GM12801 (cell line): Measurements from ENCODE around the gene DUT.

Experiments
- TF ChIP-seq, protein P1 (sequence below): IDR thresholded peaks from one replicate; pipeline ENCODE4 v1.5.1; 2011; ENCODE audit warnings: control low read depth; ENCODE audit not compliant: insufficient read length; ENCODE audit errors: extremely low read depth

Gene DUT

DNA sequence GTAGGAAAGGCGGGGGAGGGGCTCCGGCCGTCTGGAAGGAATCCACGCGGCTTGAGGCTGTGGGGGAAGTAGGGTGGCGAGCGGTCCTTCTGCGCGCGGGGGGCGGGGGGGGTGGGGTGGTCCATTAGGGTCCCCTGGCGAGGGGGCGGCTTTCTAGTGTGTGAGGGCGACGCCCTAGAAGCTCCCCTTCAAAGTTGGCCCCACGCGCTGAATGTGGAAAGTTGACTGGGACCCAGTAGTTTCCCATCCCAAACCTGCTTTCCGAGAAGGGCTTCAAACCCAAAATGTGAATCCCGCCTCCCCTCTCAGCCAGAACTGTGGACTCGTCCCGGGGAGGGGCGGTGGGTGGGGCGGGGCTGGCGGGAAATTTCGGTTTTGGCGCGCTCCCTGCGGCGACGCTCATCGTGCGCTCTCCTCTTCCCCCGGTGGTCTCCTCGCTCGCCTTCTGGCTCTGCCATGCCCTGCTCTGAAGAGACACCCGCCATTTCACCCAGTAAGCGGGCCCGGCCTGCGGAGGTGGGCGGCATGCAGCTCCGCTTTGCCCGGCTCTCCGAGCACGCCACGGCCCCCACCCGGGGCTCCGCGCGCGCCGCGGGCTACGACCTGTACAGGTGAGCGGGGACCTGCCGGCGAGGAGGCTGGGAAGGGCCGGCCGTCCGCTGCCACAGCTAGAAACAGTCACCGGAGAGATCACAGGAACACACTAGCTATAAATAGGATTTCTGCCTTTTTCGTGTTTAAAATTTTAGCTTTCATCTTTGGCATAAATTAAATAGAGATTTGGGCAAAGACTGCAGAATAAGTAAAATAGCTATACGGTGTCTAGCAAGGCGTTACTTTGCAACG lies 790 bp downstream of the DUT start:
- TF ChIP-seq, protein P1, sequence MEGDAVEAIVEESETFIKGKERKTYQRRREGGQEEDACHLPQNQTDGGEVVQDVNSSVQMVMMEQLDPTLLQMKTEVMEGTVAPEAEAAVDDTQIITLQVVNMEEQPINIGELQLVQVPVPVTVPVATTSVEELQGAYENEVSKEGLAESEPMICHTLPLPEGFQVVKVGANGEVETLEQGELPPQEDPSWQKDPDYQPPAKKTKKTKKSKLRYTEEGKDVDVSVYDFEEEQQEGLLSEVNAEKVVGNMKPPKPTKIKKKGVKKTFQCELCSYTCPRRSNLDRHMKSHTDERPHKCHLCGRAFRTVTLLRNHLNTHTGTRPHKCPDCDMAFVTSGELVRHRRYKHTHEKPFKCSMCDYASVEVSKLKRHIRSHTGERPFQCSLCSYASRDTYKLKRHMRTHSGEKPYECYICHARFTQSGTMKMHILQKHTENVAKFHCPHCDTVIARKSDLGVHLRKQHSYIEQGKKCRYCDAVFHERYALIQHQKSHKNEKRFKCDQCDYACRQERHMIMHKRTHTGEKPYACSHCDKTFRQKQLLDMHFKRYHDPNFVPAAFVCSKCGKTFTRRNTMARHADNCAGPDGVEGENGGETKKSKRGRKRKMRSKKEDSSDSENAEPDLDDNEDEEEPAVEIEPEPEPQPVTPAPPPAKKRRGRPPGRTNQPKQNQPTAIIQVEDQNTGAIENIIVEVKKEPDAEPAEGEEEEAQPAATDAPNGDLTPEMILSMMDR = no peak

GRCh38 chr15:48332642-48333034 lies 1.4 kb downstream of the DUT start:
- TF ChIP-seq, protein P1 = no peak

DNA sequence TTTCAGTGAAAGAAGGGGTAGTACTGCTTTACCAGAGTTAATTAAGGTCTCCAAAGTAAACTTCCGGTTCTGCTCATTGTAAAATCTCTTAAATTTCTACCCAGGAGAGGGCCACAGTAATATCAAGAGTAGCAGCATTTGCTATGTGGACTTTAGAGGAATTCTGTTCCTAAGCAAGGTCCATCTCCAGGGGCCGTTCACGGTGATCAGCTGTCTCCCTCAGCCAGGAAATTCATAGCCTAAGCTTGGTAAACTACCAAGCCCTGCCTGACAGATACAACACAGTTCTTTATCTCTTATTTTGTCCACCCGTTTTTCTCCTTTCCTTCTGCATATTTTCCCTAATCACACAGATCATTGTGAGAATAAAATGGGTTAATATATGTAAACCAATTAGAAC lies 2.3 kb downstream of the DUT start:
- TF ChIP-seq, protein P1 = no peak

DNA sequence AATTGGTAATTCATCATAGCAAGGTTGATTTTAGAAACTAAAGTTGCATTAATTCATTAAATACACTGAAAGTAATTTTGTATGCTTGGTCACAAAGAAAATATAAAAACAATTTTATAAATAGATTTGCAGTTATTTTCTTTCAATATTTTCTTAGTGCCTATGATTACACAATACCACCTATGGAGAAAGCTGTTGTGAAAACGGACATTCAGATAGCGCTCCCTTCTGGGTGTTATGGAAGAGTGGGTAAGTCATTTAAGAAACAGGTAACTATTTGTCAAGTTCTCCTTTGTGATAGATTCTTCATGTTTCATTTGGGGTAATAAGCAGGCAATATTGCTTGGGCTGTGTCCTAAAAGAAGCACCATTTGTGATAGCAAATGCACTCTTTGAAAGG lies 3.0 kb downstream of the DUT start:
- TF ChIP-seq, protein P1 = no peak

DNA sequence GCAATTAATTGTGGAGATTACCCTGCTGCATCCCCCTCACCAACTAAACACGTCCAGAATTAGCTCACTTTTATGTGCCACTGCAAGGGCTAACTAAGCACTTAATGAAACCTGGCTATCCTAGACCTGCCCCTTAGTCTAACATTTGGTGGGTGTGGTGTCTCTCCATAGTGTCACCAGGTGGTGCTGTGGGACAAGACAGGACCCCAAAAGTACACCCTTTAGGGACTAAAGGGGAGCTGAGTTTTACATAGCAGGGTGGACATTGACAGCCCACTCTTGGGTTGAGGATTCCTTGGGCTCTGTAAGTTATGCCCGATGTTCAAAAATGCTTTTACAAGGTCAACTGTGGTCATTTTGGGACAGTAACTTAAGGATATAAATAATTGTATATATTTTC lies 5.7 kb downstream of the DUT start:
- TF ChIP-seq, protein P1 = no peak

- TF ChIP-seq, protein P1 = no peak
Measured at GRCh38 chr15:48337607-48338006, 6.4 kb downstream of the DUT start.

DNA sequence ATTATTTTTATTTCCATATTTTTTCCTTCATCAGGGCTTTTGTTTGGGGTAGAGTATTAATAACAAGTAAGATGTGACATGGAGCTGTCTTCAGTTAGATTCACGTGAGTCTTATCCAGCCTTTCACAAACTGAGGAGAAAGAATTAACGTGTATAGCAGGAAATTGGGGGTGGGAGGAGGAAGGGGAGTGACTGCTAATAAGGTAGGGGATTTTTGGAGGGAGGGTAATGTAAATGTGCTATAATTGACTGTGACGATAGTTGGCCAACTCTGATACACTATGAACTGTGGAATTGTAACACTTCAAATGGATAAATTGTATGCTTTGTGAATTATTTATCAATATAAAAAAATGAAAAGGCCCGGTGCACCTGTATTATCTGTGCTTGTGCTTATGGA lies 8.9 kb downstream of the DUT start:
- TF ChIP-seq, protein P1 = no peak
